Astrocyte (in vitro differentiated cells and primary cell): ENCODE measurements around the gene TMC5. TPM values are rescaled to one million over a fixed set of nuclear protein-coding genes. Genes with fewer than 3 reads are reported as not detected.

Source experiments
- DNase-seq: peaks from one replicate; pipeline ENCODE4 v3.0.0-alpha.2; 2010; ENCODE audit warnings: low read depth
- FAIRE-seq: peaks from 2 replicates; lab custom pipeline; 2011; peaks lifted over from hg19 to GRCh38; lab: Jason Lieb, UNC
- H2AFZ ChIP-seq: 2 replicates; pipeline ENCODE4 v1.6.0; 2012; ENCODE audit warnings: low read depth, low read length, inconsistent platforms
- H3K27ac ChIP-seq: 2 replicates; pipeline ENCODE4 v1.5.1; 2011; ENCODE audit warnings: low read depth, low read length, inconsistent platforms
- H3K27me3 ChIP-seq: 2 replicates; pipeline ENCODE4 v1.6.0; 2011; ENCODE audit warnings: low read length, inconsistent platforms; ENCODE audit not compliant: insufficient read depth
- H3K36me3 ChIP-seq: 2 replicates; pipeline ENCODE4 v1.5.1; 2011; ENCODE audit warnings: low read length, inconsistent platforms; ENCODE audit not compliant: insufficient read depth
- H3K4me1 ChIP-seq: 2 replicates; pipeline ENCODE4 v1.5.1; 2011; ENCODE audit warnings: low read length, inconsistent platforms; ENCODE audit not compliant: insufficient read depth
- H3K4me2 ChIP-seq: 2 replicates; pipeline ENCODE4 v1.6.0; 2012; ENCODE audit warnings: low read length, inconsistent platforms
- H3K4me3 ChIP-seq: 2 replicates; pipeline ENCODE4 v1.5.1; 2011; ENCODE audit warnings: low read depth, mild to moderate bottlenecking, low read length, inconsistent platforms; ENCODE audit not compliant: insufficient read depth
- H3K79me2 ChIP-seq: 2 replicates; pipeline ENCODE4 v1.6.0; 2012; ENCODE audit warnings: mild to moderate bottlenecking, low read length, inconsistent platforms; ENCODE audit not compliant: insufficient read depth
- H3K9ac ChIP-seq: 2 replicates; pipeline ENCODE4 v1.6.0; 2012; ENCODE audit warnings: mild to moderate bottlenecking, low read length, inconsistent platforms
- H3K9me3 ChIP-seq: 2 replicates; pipeline ENCODE4 v1.5.1; 2012; ENCODE audit warnings: low read depth, mild to moderate bottlenecking, low read length, inconsistent platforms; ENCODE audit not compliant: insufficient read depth
- H4K20me1 ChIP-seq: 2 replicates; pipeline ENCODE4 v1.6.0; 2012; ENCODE audit warnings: low read length, inconsistent platforms; ENCODE audit not compliant: insufficient read depth
- H3K27ac Mint-ChIP-seq: one replicate; pipeline ENCODE4 v1.8.0; 2021; ENCODE audit warnings: mild to moderate bottlenecking, mixed read lengths; ENCODE audit not compliant: unreplicated experiment
- H3K27me3 Mint-ChIP-seq: one replicate; pipeline ENCODE4 v1.8.0; 2021; ENCODE audit warnings: low read depth, mixed read lengths; ENCODE audit not compliant: unreplicated experiment
- H3K36me3 Mint-ChIP-seq: one replicate; pipeline ENCODE4 v1.8.0; 2021; ENCODE audit warnings: low read depth, mixed read lengths; ENCODE audit not compliant: unreplicated experiment
- H3K4me1 Mint-ChIP-seq: one replicate; pipeline ENCODE4 v1.8.0; 2021; ENCODE audit warnings: low read depth, mixed read lengths; ENCODE audit not compliant: unreplicated experiment
- H3K4me3 Mint-ChIP-seq: one replicate; pipeline ENCODE4 v1.8.0; 2021; ENCODE audit warnings: mild to moderate bottlenecking, moderate library complexity, mixed read lengths; ENCODE audit not compliant: unreplicated experiment
- H3K9me3 Mint-ChIP-seq: one replicate; pipeline ENCODE4 v1.8.0; 2021; ENCODE audit warnings: mild to moderate bottlenecking, mixed read lengths; ENCODE audit not compliant: unreplicated experiment
- EZH2 ChIP-seq: IDR thresholded peaks from 2 replicates; pipeline ENCODE4 v1.6.1; 2012; ENCODE audit warnings: mild to moderate bottlenecking, low read length, inconsistent platforms; ENCODE audit not compliant: insufficient read depth
- total RNA-seq: library from RNA; stranded (reverse); gene quantifications from 2 replicates; pipeline ENCODE4 v1.2.1, GENCODE V29; 2021
- TF ChIP-seq, protein P1 (sequence below): IDR thresholded peaks from 2 replicates; pipeline ENCODE4 v1.5.1; 2011; ENCODE audit warnings: low read depth, mild to moderate bottlenecking, inconsistent platforms, low read length, moderate library complexity; ENCODE audit not compliant: insufficient read depth

TMC5 gene
- total RNA-seq, 1 donor from 2014 or later = 0.11 TPM

DNA sequence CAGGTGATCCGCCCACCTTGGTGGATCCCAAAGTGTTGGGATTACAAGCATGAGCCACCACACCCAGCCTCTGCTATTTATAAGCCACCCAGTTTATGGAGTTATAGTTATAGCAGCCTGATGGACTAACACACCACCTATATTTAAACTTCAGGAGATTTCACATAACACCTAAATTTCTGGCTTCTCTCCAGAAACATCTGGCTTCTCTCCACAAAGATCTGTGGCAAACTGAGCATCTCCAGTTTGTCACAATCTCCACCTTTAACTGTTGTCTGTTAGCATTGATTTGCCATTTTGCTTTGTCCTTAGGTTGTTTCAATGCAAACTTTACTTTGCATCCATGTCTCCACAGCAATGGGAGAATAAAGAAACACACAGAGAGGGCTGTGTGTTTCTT, 64.6 kb downstream of the TMC5 start:
- no peak for DNase-seq
- Histone ChIP-seq H3K36me3 (no peaks in the 10 kb centered on the region), H2AFZ (no peak overlapping the region), H3K27me3 (no peaks in the 10 kb centered on the region), H3K4me1 (no peaks in the 10 kb centered on the region), H4K20me1 (no peaks in the 10 kb centered on the region), H3K4me3 (no peak overlapping the region), H3K27ac (no peak overlapping the region), H3K9me3 (no peaks in the 10 kb centered on the region), H3K4me2 (no peak overlapping the region), H3K79me2 (no peaks in the 10 kb centered on the region), H3K9ac (no peak overlapping the region)
- H3K4me1 Mint-ChIP-seq = no peaks in the 10 kb centered on the region
- peaks cover 4% of the 10 kb centered on the region for H3K27me3 Mint-ChIP-seq
- no peak overlapping the region for H3K4me3 Mint-ChIP-seq
- H3K9me3 Mint-ChIP-seq = no peaks in the 10 kb centered on the region
- FAIRE-seq = no peak
- no peak for TF ChIP-seq EZH2
- TF ChIP-seq, protein P1, sequence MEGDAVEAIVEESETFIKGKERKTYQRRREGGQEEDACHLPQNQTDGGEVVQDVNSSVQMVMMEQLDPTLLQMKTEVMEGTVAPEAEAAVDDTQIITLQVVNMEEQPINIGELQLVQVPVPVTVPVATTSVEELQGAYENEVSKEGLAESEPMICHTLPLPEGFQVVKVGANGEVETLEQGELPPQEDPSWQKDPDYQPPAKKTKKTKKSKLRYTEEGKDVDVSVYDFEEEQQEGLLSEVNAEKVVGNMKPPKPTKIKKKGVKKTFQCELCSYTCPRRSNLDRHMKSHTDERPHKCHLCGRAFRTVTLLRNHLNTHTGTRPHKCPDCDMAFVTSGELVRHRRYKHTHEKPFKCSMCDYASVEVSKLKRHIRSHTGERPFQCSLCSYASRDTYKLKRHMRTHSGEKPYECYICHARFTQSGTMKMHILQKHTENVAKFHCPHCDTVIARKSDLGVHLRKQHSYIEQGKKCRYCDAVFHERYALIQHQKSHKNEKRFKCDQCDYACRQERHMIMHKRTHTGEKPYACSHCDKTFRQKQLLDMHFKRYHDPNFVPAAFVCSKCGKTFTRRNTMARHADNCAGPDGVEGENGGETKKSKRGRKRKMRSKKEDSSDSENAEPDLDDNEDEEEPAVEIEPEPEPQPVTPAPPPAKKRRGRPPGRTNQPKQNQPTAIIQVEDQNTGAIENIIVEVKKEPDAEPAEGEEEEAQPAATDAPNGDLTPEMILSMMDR = no peak
- H3K27ac Mint-ChIP-seq = no peak overlapping the region
- H3K36me3 Mint-ChIP-seq = no peaks in the 10 kb centered on the region

- H3K36me3 ChIP-seq = no peaks in the 10 kb centered on the region
- DNase-seq (no peak), FAIRE-seq (no peak)
- no peak overlapping the region for H2AFZ ChIP-seq
- H3K9me3 ChIP-seq = no peaks in the 10 kb centered on the region
- Mint-ChIP-seq H3K9me3 (no peaks in the 10 kb centered on the region), H3K36me3 (peaks cover 4% of the 10 kb centered on the region), H3K27me3 (peaks cover 5% of the 10 kb centered on the region), H3K27ac (no peak overlapping the region), H3K4me3 (no peak overlapping the region), H3K4me1 (no peaks in the 10 kb centered on the region)
- H3K79me2 ChIP-seq = no peaks in the 10 kb centered on the region
- H3K4me2 ChIP-seq = no peak overlapping the region
- no peak overlapping the region for H3K9ac ChIP-seq
- H3K27ac ChIP-seq = no peak overlapping the region
- no peaks in the 10 kb centered on the region for H3K4me1 ChIP-seq
- H4K20me1 ChIP-seq = no peaks in the 10 kb centered on the region
- H3K27me3 ChIP-seq = no peaks in the 10 kb centered on the region
- H3K4me3 ChIP-seq = no peak overlapping the region
- no peak for TF ChIP-seq EZH2
Observed at GRCh38 chr16:19484096-19484495, 66.4 kb downstream of the TMC5 start.

- no peak overlapping the region for H3K9ac ChIP-seq
- DNase-seq (no peak), FAIRE-seq (no peak)
- H3K4me1 ChIP-seq = no peaks in the 10 kb centered on the region
- peaks cover 4% of the 10 kb centered on the region for H3K36me3 Mint-ChIP-seq
- no peaks in the 10 kb centered on the region for H3K36me3 ChIP-seq
- H3K4me3 Mint-ChIP-seq = no peak overlapping the region
- no peaks in the 10 kb centered on the region for H3K9me3 ChIP-seq
- TF ChIP-seq, protein P1 = no peak
- TF ChIP-seq EZH2 = no peak
- H2AFZ ChIP-seq = no peak overlapping the region
- H4K20me1 ChIP-seq = no peaks in the 10 kb centered on the region
- no peaks in the 10 kb centered on the region for H3K27me3 ChIP-seq
- no peaks in the 10 kb centered on the region for H3K9me3 Mint-ChIP-seq
- no peak overlapping the region for H3K27ac ChIP-seq
- no peaks in the 10 kb centered on the region for H3K4me1 Mint-ChIP-seq
- H3K4me2 ChIP-seq = no peak overlapping the region
- peaks cover 5% of the 10 kb centered on the region for H3K27me3 Mint-ChIP-seq
- H3K79me2 ChIP-seq = no peaks in the 10 kb centered on the region
- no peak overlapping the region for H3K4me3 ChIP-seq
- H3K27ac Mint-ChIP-seq = no peak overlapping the region
Observed at GRCh38 chr16:19485611-19486010, 67.9 kb downstream of the TMC5 start.
